Left renal pelvis (tissue), 4 donors: ENCODE measurements around the gene STRAP. TPM values are rescaled to one million over a fixed set of nuclear protein-coding genes. Genes with fewer than 3 reads are reported as not detected.

Experiments used
- DNase-seq, 4 donors: peaks; one replicate each; pipeline ENCODE4 v3.0.0-alpha.2; 2013; ENCODE audit warnings: low read depth in 4 of 4, low spot score in 3 of 4
- polyA plus RNA-seq, 4 donors: library from polyadenylated mRNA; unstranded; fragments of 120-200 nt; gene quantifications; one replicate each; pipeline ENCODE4 v1.2.1, GENCODE V29; 2013; ENCODE audit not compliant: insufficient read length in 4 of 4

Gene STRAP
- 100 to 1,000 TPM; 134 to 221 (median 183) TPM for polyA plus RNA-seq

- peak; percentile 94 to 97 (median 95) for DNase-seq
These were observed at the start of gene STRAP for GRCh38 chr12:15882118-15882971. TSS of gene STRAP (plus strand) at chr12:15882387. CDS start at chr12:15882708, 321 bp downstream.

- DNase-seq: no peak
These were observed 47.6 kb upstream of the STRAP start for GRCh38 chr12:15834575-15834974.

- DNase-seq: no peak
These were observed 44.9 kb upstream of the STRAP start for GRCh38 chr12:15837141-15837790.

- DNase-seq: no peak
These were observed 43.1 kb upstream of the STRAP start for GRCh38 chr12:15839041-15839440.

- DNase-seq: no peak
These were observed 42.5 kb upstream of the STRAP start for GRCh38 chr12:15839682-15840081.

DNA sequence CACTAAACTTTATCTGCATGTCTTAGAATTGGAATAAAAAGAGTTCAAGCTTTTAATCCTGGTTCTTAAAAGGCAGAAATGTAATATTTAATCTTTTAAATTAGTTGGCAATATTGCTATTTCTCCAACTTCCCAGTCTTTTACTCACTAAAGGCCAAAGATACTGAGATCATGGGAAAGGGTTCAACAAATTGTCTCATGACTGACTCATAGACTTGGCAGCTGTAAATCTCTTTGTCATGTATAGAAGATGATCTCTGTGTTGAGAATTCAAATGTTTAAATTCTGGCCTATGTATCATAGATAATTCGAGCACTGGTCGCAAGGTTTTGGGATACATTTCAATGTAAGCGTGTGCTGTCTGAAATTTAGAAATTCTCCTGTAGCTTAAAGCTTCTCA, 40.1 kb upstream of the STRAP start:
- DNase-seq: no peak

- DNase-seq: no peak
These were observed 35.3 kb upstream of the STRAP start for GRCh38 chr12:15846887-15847286.

DNA sequence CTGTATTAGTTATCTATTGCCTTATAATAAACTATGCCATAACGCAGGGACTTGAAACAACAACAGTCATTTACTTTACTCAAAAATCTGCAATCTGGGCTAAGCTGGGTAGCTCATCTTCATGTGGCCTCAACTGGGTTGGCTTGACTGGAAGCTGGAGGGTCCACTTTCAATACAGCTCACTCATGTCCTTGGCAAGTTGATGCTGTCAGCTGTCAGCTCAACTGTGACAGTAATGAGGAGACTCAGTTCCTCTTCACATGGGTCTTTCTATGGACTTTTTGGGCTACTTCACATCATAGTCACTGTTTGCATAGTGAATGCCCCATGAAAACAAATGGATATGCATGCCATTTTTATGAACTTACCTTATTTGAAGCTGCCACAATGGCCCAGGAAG, 33.6 kb upstream of the STRAP start:
- DNase-seq: no peak

GRCh38 chr12:15851045-15851620, 31.1 kb upstream of the STRAP start:
- DNase-seq: no peak

DNA sequence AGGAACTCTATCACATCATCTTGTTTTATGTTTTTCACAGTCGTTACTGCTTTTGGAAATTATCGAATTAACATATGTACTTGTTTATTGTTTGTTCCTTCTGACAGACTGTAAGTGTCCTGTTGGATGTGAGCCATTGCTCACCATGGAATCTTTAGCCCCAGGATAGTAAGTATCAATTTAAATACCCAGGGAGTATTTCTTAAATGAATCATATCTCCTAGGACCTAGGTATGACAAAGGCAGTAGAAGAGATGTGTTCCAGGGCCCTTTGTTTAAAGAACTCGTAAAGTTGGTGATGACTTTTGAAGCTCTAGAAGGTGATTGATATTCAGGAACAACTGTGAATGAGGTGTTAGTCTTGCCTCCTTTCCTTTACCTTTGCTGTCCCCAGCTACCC, 30.3 kb upstream of the STRAP start:
- DNase-seq: no peak

- DNase-seq: no peak
These were observed 29.8 kb upstream of the STRAP start for GRCh38 chr12:15852383-15852782.

- no peak for DNase-seq
These were observed 28.3 kb upstream of the STRAP start for GRCh38 chr12:15853877-15854276.

DNA sequence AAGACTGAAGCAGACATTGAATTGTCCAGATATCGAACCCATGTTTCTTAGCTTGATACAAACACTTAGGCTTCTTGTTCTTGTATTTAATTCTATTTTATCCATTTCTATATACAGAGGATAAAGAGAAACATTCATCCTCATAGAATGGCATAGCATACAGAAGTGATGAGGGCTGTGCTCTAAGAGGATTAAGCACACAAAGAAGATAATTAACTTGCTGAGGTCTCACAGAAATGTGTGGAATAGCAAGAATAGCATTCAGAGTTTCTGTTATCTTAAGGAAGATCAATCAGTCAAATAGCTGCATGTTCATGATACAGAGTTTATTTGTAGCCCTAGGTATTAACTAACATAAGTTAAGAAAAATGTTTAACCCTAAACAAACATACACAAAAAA, 27.3 kb upstream of the STRAP start:
- DNase-seq: no peak

DNA sequence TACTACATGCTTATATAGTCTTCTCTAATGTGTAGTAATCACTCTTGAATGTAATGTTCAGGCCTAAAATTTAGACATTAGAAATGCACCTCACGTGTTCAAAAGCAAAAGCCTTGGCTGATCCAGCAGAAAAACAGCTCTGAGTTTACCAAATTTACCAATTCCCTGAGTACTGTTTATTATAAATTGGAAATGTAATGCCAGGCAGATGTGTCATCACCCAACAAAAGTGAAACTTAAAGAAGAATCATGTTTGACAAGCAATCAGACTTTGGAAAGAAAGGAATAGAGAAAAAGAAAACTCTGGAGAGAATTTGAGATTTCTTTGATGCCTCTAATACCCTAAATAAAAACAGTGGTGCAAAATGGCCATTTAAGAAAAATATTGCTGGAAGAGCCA, 26.5 kb upstream of the STRAP start:
- no peak for DNase-seq

DNA sequence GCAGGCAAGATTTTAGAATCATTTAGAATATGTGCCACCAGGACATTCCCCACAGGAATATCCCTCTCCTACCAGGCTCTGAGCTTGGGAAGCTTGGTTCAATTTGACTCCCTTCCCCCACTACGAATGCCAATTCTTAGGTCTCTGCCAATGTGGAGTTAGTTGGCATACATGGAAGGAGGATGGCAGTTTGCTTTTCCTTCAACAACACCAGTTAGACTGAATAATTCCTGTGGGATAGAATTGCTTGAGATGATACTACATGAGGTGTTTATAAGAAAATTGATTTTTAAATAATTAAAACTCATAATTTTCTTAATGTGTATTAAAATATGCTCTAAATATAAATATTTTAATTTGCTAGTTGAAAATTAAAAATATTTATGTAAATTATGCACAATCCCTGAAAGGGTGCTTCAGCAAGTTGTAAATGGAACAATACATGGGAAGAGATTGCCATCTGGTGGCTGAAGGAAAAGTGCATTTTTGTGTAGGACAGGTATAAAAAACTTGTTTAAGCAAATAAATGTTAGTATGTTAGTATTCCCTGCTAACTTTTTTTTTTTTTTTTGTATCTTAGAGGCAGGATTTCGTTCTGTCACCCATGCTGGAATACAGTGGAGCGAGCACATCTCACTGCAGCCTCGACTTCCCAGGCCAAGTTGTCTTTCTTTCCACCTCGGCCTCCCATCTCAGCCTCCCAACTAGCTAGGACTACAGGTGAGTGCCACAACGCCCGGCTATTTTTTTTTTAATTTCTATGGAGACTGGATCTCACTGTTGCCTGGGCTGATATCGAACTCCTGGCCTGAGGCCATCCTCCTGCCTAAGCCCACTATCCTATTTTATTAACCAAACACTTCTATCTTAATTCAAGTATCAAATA, 25.8 kb upstream of the STRAP start:
- DNase-seq: peak; percentile 23 to 50 (median 44)

DNA sequence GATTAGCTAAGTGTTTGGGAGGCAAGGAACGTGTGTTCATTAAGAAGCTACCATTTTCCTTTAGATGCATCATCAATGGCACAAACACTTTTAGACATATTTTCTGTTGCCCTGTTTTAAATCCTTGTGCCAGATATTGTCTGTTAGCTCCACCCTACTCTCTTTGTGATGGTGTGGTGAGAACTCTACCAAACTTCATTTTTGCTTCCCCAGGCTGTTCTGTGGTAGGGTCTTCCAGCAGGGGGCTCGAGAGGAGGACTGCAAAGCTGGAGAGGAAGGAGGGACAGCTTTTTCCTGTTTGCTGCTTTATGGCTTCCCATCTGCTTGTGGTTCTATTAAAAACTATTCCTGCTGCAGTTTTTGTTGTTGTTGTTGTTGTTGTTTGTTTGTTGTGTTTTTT, 23.8 kb upstream of the STRAP start:
- DNase-seq: no peak

DNA sequence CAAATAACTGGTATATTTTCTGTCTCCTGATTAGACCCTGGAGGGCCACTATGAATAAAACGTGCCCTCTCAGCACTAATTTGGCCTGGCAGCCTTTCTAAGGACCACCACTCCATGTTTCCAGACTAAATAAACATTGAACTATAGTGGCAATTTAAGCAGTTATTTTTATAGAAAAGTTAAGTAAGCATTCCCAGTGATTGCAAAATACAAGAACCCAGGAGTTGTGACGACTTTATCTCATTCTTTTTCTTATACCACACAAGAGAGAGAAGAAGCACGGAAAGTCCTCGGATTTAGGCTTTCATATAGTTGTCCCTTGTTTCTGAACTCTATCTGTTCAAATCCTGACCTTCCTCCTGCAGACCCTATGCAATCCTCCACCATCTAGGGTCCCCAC, 23.1 kb upstream of the STRAP start:
- DNase-seq: no peak

GRCh38 chr12:15861404-15861803, 20.8 kb upstream of the STRAP start:
- no peak for DNase-seq

DNA sequence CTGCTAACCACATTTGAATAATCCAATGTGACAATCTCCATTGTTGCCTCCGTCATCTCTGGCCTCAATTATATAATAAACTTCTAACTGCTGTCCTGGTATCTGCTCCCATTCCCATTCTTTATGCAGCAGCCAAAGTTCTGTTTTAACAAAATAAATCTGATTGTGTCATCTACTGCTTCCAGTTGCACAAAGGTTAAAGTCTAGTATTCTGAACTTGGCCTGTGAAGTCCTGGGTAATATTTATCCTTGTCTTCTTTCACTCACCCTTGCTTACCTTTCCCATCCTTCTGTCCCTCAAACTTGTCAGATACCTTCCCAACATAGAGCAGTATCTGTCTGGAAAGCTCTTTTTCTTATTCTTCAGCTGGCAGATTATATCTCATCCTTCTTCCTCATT, 19.3 kb upstream of the STRAP start:
- no peak for DNase-seq

DNA sequence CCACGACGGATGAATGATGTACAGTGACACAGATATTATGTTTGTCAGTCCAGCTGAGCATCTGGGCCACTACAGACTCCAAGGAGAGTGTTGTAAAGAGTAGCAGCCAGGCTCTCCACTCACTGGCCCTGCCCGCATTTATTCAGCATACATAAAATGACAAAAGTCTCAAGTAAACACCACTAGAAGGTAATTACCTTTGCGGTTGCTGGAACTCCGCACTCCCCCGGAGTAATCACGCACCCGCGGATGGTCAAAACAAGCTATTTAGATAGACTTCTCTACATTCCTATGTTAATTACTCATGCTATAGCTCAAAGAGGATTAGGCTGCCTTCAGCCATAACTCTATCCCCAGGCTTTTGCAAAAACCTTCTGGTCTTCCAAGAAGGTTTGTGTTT, 18.8 kb upstream of the STRAP start:
- no peak for DNase-seq

- DNase-seq: no peak
These were observed 18.2 kb upstream of the STRAP start for GRCh38 chr12:15863984-15864383.
